WTC11 (cell line): ENCODE measurements around the gene ERICH4. TPM values are rescaled to one million over a fixed set of nuclear protein-coding genes. Genes with fewer than 3 reads are reported as not detected.
A peak's percentile ranks its signal among the peaks of the same experiment; 100 is the strongest.

Source experiments
- ATAC-seq: fragments of 200-7000 bp; cut with Tn5 transposase; 2 replicates; pipeline ENCODE4 v1.10.0; 2021; ENCODE audit warnings: mild to moderate bottlenecking, moderate library complexity
- CTCF ChIA-PET: fragments of 300-600 bp; sonication (Branson Sonifier 250); formaldehyde crosslinking; loops from one replicate; lab custom pipeline; 2021; ENCODE audit warnings: antibody characterized with exemption; lab: Charles Lee
- POLR2A ChIA-PET: fragments of 350-600 bp; sonication (Branson Sonifier 250); formaldehyde crosslinking; loops from one replicate; lab custom pipeline; 2021; ENCODE audit warnings: antibody characterized with exemption; lab: Charles Lee
- DNase-seq: peaks from one replicate; pipeline ENCODE4 v3.0.0; 2021; ENCODE audit warnings: low spot score
- H3K27ac Mint-ChIP-seq: 2 replicates; pipeline ENCODE4 v1.8.0; 2021; ENCODE audit warnings: mixed read lengths
- H3K27me3 Mint-ChIP-seq: 2 replicates; pipeline ENCODE4 v1.8.0; 2021; ENCODE audit warnings: low read depth, mild to moderate bottlenecking, moderate library complexity, mixed read lengths
- H3K36me3 Mint-ChIP-seq: 2 replicates; pipeline ENCODE4 v1.8.0; 2021; ENCODE audit warnings: mixed read lengths
- H3K4me1 Mint-ChIP-seq: 2 replicates; pipeline ENCODE4 v1.8.0; 2022; ENCODE audit warnings: mixed read lengths
- H3K4me3 Mint-ChIP-seq: 2 replicates; pipeline ENCODE4 v1.8.0; 2021; ENCODE audit warnings: mild to moderate bottlenecking, moderate library complexity, mixed read lengths
- H3K9me3 Mint-ChIP-seq: 2 replicates; pipeline ENCODE4 v1.8.0; 2021; ENCODE audit warnings: mixed read lengths
- EMX1 ChIP-seq: fragments of 250-450 bp; sonication (Bioruptor Pico); IDR thresholded peaks from 2 replicates; pipeline ENCODE4 v1.8.0; 2021; ENCODE audit warnings: mild to moderate bottlenecking
- GRHL2 ChIP-seq: fragments of 250-450 bp; sonication (Bioruptor Pico); IDR thresholded peaks from 2 replicates; pipeline ENCODE4 v1.8.0; 2022; ENCODE audit warnings: mild to moderate bottlenecking, moderate library complexity; ENCODE audit not compliant: insufficient replicate concordance, severe bottlenecking
- KAT7 ChIP-seq: sonication (generic); formaldehyde crosslinking; IDR thresholded peaks from 2 replicates; pipeline ENCODE4 v1.8.1; 2023; ENCODE audit warnings: missing genetic modification reagents, mild to moderate bottlenecking, borderline replicate concordance
- MXD4 ChIP-seq: fragments of 250-450 bp; sonication (Bioruptor Pico); IDR thresholded peaks from 2 replicates; pipeline ENCODE4 v1.8.0; 2021; ENCODE audit warnings: mild to moderate bottlenecking, moderate library complexity, borderline replicate concordance
- RORB ChIP-seq: fragments of 250-450 bp; sonication (Bioruptor Pico); IDR thresholded peaks from 2 replicates; pipeline ENCODE4 v1.9.0; 2021; ENCODE audit warnings: mild to moderate bottlenecking
- TP53 ChIP-seq: sonication (generic); formaldehyde crosslinking; IDR thresholded peaks from 2 replicates; pipeline ENCODE4 v1.8.1; 2023; ENCODE audit warnings: mild to moderate bottlenecking, missing genetic modification reagents
- ZNF138 ChIP-seq: sonication (generic); formaldehyde crosslinking; conservative IDR thresholded peaks from 2 replicates; pipeline ENCODE4 v1.8.1; 2022; ENCODE audit warnings: mild to moderate bottlenecking, moderate library complexity, missing genetic modification reagents
- ZNF416 ChIP-seq: fragments of 250-450 bp; sonication (Bioruptor Pico); IDR thresholded peaks from 2 replicates; pipeline ENCODE4 v1.9.0; 2021; ENCODE audit warnings: mild to moderate bottlenecking, inconsistent platforms
- total RNA-seq: library from RNA; stranded (reverse); gene quantifications from 3 replicates; pipeline ENCODE4 v1.2.3, GENCODE V29; 2021
- TF ChIP-seq, protein P1 (sequence below): fragments of 250-450 bp; sonication (Bioruptor Pico); IDR thresholded peaks from 2 replicates; pipeline ENCODE4 v1.9.0; 2021; ENCODE audit warnings: mild to moderate bottlenecking, borderline replicate concordance
- TF ChIP-seq, protein P2 (sequence below): sonication (generic); formaldehyde crosslinking; IDR thresholded peaks from 2 replicates; pipeline ENCODE4 v1.8.0; 2022; ENCODE audit warnings: mild to moderate bottlenecking, missing genetic modification reagents
- TF ChIP-seq, protein P3 (sequence below): sonication (generic); formaldehyde crosslinking; IDR thresholded peaks from 2 replicates; pipeline ENCODE4 v1.8.0; 2022; ENCODE audit warnings: missing genetic modification reagents
- TF ChIP-seq, protein P4 (sequence below): fragments of 200-600 bp; IDR thresholded peaks from 2 replicates; pipeline ENCODE4 v1.8.0; 2022; ENCODE audit warnings: antibody characterized with exemption
- TF ChIP-seq, protein P5 (sequence below): sonication (generic); formaldehyde crosslinking; IDR thresholded peaks from 2 replicates; pipeline ENCODE4 v1.8.0; 2022; ENCODE audit warnings: mild to moderate bottlenecking, missing genetic modification reagents

Gene ERICH4
- total RNA-seq, 1 experiment from 2014 or later = 0.24 TPM

DNA sequence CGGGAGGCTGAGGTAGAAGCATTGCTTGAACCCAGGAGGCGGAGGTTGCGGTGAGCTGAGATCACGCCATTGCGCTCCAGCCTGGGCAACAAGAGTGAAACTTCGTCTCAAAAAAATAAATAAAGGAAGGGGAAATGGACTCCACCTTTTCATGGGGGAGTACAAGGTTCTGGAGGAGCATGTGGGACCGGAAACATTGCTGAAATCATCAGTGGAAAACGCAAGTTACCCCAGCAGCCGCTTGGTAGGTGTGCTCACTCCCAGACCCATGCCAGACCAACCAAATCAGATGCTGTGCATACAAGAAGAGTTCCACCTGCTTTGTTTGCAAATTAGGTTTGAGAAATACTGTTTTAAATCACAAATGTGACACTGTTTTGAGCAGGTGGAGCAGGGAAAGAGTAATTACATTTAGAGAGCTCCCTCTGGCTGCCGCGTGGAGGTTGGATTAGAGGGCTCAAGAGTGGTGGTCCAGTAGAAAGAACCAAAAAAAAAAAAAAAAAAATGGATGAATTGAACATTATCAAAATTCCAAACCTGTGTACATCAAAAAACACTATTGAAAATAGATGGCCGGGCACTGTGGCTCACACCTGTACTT is 4.9 kb downstream of the ERICH4 start:
- ChIA-PET CTCF (interaction anchor here (0.6 to 10.4 kb wide), 34 partner anchors 8 to 811 kb away, joined by 3 to 310 read pairs (median 5); partner anchors contain the start of genes B3GNT8, COQ8B, DMAC2 and TMEM91), POLR2A (interaction anchor here (0.6 to 0.8 kb wide), 3 partner anchors 9 to 560 kb away, joined by 3 read pairs; no protein-coding TSS in a partner anchor)
- H3K36me3 Mint-ChIP-seq = no peaks in the 10 kb centered on the region
- no peak for ATAC-seq
- H3K4me3 Mint-ChIP-seq = no peak overlapping the region
- TF ChIP-seq MXD4 (CRISPR knock-in tag) (no peak), ZNF138 (CRISPR knock-in tag) (no peak), EMX1 (no peak), TP53 (CRISPR knock-in tag) (no peak), RORB (CRISPR knock-in tag) (no peak), KAT7 (CRISPR knock-in tag) (no peak)
- TF ChIP-seq, protein P1, sequence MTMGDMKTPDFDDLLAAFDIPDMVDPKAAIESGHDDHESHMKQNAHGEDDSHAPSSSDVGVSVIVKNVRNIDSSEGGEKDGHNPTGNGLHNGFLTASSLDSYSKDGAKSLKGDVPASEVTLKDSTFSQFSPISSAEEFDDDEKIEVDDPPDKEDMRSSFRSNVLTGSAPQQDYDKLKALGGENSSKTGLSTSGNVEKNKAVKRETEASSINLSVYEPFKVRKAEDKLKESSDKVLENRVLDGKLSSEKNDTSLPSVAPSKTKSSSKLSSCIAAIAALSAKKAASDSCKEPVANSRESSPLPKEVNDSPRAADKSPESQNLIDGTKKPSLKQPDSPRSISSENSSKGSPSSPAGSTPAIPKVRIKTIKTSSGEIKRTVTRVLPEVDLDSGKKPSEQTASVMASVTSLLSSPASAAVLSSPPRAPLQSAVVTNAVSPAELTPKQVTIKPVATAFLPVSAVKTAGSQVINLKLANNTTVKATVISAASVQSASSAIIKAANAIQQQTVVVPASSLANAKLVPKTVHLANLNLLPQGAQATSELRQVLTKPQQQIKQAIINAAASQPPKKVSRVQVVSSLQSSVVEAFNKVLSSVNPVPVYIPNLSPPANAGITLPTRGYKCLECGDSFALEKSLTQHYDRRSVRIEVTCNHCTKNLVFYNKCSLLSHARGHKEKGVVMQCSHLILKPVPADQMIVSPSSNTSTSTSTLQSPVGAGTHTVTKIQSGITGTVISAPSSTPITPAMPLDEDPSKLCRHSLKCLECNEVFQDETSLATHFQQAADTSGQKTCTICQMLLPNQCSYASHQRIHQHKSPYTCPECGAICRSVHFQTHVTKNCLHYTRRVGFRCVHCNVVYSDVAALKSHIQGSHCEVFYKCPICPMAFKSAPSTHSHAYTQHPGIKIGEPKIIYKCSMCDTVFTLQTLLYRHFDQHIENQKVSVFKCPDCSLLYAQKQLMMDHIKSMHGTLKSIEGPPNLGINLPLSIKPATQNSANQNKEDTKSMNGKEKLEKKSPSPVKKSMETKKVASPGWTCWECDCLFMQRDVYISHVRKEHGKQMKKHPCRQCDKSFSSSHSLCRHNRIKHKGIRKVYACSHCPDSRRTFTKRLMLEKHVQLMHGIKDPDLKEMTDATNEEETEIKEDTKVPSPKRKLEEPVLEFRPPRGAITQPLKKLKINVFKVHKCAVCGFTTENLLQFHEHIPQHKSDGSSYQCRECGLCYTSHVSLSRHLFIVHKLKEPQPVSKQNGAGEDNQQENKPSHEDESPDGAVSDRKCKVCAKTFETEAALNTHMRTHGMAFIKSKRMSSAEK (CRISPR knock-in tag) = no peak
- TF ChIP-seq, protein P2, sequence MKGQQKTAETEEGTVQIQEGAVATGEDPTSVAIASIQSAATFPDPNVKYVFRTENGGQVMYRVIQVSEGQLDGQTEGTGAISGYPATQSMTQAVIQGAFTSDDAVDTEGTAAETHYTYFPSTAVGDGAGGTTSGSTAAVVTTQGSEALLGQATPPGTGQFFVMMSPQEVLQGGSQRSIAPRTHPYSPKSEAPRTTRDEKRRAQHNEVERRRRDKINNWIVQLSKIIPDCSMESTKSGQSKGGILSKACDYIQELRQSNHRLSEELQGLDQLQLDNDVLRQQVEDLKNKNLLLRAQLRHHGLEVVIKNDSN (CRISPR knock-in tag) = no peak
- no peaks in the 10 kb centered on the region for H3K9me3 Mint-ChIP-seq
- DNase-seq = no peak
- peaks cover 12% of the 10 kb centered on the region for H3K4me1 Mint-ChIP-seq
- peaks cover 63% of the 10 kb centered on the region for H3K27me3 Mint-ChIP-seq
- H3K27ac Mint-ChIP-seq = no peak overlapping the region

DNA sequence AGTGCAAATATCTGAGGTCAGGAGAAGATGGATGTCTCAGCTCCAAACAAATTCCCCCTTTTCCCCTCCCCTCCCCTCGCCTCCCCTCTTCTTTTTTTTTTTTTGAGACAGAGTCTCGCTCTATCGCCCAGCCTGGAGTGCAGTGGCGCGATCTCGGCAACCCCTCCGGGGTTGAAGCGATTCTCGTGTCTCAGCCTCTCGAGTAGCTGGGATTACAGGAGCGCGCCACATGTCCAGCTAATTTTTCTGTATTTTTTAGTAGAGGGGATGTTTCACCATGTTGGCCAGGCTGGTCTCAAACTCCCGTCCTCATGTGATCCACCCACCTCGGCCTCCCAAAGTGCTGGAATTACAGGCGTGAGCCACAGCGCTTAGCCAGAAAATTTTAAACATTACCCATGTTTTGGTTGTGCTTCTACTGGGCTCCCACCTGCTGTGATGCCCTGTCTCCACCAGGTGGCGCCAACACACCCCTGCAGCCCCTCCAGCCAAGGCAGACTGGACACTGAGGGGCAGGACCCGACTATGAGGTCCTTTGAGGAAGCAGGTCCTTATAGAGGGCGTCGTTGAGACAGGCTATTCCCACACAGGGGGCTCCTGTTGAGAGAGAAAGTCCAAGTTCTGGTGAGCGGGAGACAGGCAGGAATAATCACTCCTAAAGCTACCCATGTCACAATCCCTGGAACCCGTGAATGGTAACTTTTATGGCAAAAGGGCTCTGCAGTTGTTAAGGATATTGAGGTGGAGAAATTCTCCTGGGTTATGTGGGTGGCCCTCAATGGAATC is 6.3 kb downstream of the ERICH4 start:
- ATAC-seq = peak; percentile 94

More for the DNA sequence above, 6.3 kb downstream of the ERICH4 start:
- TF ChIP-seq, protein P3, sequence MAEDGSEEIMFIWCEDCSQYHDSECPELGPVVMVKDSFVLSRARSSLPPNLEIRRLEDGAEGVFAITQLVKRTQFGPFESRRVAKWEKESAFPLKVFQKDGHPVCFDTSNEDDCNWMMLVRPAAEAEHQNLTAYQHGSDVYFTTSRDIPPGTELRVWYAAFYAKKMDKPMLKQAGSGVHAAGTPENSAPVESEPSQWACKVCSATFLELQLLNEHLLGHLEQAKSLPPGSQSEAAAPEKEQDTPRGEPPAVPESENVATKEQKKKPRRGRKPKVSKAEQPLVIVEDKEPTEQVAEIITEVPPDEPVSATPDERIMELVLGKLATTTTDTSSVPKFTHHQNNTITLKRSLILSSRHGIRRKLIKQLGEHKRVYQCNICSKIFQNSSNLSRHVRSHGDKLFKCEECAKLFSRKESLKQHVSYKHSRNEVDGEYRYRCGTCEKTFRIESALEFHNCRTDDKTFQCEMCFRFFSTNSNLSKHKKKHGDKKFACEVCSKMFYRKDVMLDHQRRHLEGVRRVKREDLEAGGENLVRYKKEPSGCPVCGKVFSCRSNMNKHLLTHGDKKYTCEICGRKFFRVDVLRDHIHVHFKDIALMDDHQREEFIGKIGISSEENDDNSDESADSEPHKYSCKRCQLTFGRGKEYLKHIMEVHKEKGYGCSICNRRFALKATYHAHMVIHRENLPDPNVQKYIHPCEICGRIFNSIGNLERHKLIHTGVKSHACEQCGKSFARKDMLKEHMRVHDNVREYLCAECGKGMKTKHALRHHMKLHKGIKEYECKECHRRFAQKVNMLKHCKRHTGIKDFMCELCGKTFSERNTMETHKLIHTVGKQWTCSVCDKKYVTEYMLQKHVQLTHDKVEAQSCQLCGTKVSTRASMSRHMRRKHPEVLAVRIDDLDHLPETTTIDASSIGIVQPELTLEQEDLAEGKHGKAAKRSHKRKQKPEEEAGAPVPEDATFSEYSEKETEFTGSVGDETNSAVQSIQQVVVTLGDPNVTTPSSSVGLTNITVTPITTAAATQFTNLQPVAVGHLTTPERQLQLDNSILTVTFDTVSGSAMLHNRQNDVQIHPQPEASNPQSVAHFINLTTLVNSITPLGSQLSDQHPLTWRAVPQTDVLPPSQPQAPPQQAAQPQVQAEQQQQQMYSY (CRISPR knock-in tag) = peak; percentile 63; the same call in 1 of the 2 replicates
- no peak for TF ChIP-seq ZNF416 (CRISPR knock-in tag)
- TF ChIP-seq, protein P4, sequence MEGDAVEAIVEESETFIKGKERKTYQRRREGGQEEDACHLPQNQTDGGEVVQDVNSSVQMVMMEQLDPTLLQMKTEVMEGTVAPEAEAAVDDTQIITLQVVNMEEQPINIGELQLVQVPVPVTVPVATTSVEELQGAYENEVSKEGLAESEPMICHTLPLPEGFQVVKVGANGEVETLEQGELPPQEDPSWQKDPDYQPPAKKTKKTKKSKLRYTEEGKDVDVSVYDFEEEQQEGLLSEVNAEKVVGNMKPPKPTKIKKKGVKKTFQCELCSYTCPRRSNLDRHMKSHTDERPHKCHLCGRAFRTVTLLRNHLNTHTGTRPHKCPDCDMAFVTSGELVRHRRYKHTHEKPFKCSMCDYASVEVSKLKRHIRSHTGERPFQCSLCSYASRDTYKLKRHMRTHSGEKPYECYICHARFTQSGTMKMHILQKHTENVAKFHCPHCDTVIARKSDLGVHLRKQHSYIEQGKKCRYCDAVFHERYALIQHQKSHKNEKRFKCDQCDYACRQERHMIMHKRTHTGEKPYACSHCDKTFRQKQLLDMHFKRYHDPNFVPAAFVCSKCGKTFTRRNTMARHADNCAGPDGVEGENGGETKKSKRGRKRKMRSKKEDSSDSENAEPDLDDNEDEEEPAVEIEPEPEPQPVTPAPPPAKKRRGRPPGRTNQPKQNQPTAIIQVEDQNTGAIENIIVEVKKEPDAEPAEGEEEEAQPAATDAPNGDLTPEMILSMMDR = peak; percentile 96
- no peak for TF ChIP-seq GRHL2 (CRISPR knock-in tag)
- TF ChIP-seq, protein P5, sequence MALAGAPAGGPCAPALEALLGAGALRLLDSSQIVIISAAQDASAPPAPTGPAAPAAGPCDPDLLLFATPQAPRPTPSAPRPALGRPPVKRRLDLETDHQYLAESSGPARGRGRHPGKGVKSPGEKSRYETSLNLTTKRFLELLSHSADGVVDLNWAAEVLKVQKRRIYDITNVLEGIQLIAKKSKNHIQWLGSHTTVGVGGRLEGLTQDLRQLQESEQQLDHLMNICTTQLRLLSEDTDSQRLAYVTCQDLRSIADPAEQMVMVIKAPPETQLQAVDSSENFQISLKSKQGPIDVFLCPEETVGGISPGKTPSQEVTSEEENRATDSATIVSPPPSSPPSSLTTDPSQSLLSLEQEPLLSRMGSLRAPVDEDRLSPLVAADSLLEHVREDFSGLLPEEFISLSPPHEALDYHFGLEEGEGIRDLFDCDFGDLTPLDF (CRISPR knock-in tag) = no peak
- TF ChIP-seq, all 79 proteins: peak for 2
- Mint-ChIP-seq H3K4me3 (peak overlapping the region; percentile 70), H3K27ac (no peak overlapping the region), H3K36me3 (no peaks in the 10 kb centered on the region), H3K9me3 (no peaks in the 10 kb centered on the region), H3K27me3 (peaks cover 62% of the 10 kb centered on the region), H3K4me1 (peaks cover 3% of the 10 kb centered on the region)
- POLR2A ChIA-PET = no interaction called here
- DNase-seq = peak; percentile 89
- CTCF ChIA-PET = interaction anchor here (0.5 to 10.4 kb wide), 29 partner anchors 9 to 442 kb away, joined by 3 to 310 read pairs (median 5); partner anchors contain the start of genes B3GNT8 and DMAC2
